AG09309 (cell line): ENCODE data around the gene SMIM38.

Experiments
- DNase-seq: peaks from one replicate; pipeline ENCODE4 v3.0.0-alpha.2; 2010; ENCODE audit warnings: low read depth
- H3K4me3 ChIP-seq: 2 replicates; pipeline ENCODE4 v1.5.1; 2011; ENCODE audit warnings: mild to moderate bottlenecking, low read depth, low read length, moderate library complexity; ENCODE audit not compliant: control insufficient read depth
- CTCF ChIP-seq: IDR thresholded peaks from 2 replicates; pipeline ENCODE4 v1.5.1; 2011; ENCODE audit warnings: mild to moderate bottlenecking, low read depth, low read length, inconsistent platforms; ENCODE audit not compliant: insufficient read depth, control insufficient read depth; ENCODE audit errors: missing control alignments

The SMIM38 gene

GRCh38 chr11:69170704-69171103 lies 15.0 kb downstream of the SMIM38 start:
- no peak overlapping the region for H3K4me3 ChIP-seq
- TF ChIP-seq CTCF, result no peak

GRCh38 chr11:69171476-69172240 lies 15.9 kb downstream of the SMIM38 start:
- no peak for TF ChIP-seq CTCF
- no peak for DNase-seq
- no peak overlapping the region for H3K4me3 ChIP-seq

More at GRCh38 chr11:69170704-69171103, 15.0 kb downstream of the SMIM38 start:
- DNase-seq, result no peak

- no peak for DNase-seq
- no peak overlapping the region for H3K4me3 ChIP-seq
- no peak for TF ChIP-seq CTCF
Measured at GRCh38 chr11:69172674-69173073, 16.9 kb downstream of the SMIM38 start.

GRCh38 chr11:69173331-69173730 lies 17.6 kb downstream of the SMIM38 start:
- DNase-seq, result no peak
- no peak overlapping the region for H3K4me3 ChIP-seq
- TF ChIP-seq CTCF, result no peak

- no peak for TF ChIP-seq CTCF
- H3K4me3 ChIP-seq, result no peak overlapping the region
- DNase-seq, result no peak
Measured at GRCh38 chr11:69173925-69174581, 18.3 kb downstream of the SMIM38 start.

GRCh38 chr11:69174841-69175240 lies 19.1 kb downstream of the SMIM38 start:
- DNase-seq, result no peak
- H3K4me3 ChIP-seq, result no peak overlapping the region
- TF ChIP-seq CTCF, result no peak
